Keratinocyte (primary cell): Measurements from ENCODE around the gene MFNG. TPM values are rescaled to one million over a fixed set of nuclear protein-coding genes. Genes with fewer than 3 reads are reported as not detected.

Experiments used
- DNase-seq: peaks from one replicate; pipeline ENCODE4 v3.0.0-alpha.2; 2011; ENCODE audit warnings: low read depth, missing footprints, low spot score
- FAIRE-seq: peaks from 2 replicates; lab custom pipeline; 2011; peaks lifted over from hg19 to GRCh38; lab: Jason Lieb, UNC
- H2AFZ ChIP-seq: 2 replicates; pipeline ENCODE4 v1.6.0; 2012; ENCODE audit warnings: low read length, control low read depth, inconsistent platforms; ENCODE audit not compliant: control insufficient read depth
- H3K27ac ChIP-seq: 2 replicates; pipeline ENCODE4 v1.5.1; 2011; ENCODE audit warnings: low read length; ENCODE audit not compliant: control insufficient read depth, insufficient read depth
- H3K27me3 ChIP-seq: 3 replicates; pipeline ENCODE4 v1.6.0; 2011; ENCODE audit warnings: low read length; ENCODE audit not compliant: control insufficient read depth, insufficient read depth; ENCODE audit errors: extremely low read depth
- H3K36me3 ChIP-seq, 2 experiments: 2 replicates in 1 of 2; 3 replicates in 1 of 2; pipeline ENCODE4 v1.5.1; 2011; ENCODE audit warnings: low read length in 2 of 2, mild to moderate bottlenecking in 1 of 2; ENCODE audit not compliant: control insufficient read depth in 2 of 2, insufficient read depth in 2 of 2; ENCODE audit errors: extremely low read depth in 1 of 2
- H3K4me1 ChIP-seq: 3 replicates; pipeline ENCODE4 v1.5.1; 2011; ENCODE audit warnings: low read length; ENCODE audit not compliant: control insufficient read depth, insufficient read depth; ENCODE audit errors: extremely low read depth
- H3K4me2 ChIP-seq: 3 replicates; pipeline ENCODE4 v1.6.0; 2011; ENCODE audit warnings: low read depth, low read length; ENCODE audit not compliant: control insufficient read depth, insufficient read depth; ENCODE audit errors: extremely low read depth
- H3K4me3 ChIP-seq, 3 experiments: fragments of 200-600 bp in 1 of 3; sonication (generic) in 1 of 3; 2 replicates in 2 of 3; 3 replicates in 1 of 3; pipeline ENCODE4 v1.5.1; 2011 to 2016; ENCODE audit warnings: low read length in 3 of 3, mild to moderate bottlenecking in 3 of 3, control low read depth in 2 of 3, inconsistent platforms in 1 of 3, low read depth in 1 of 3, mixed read lengths in 1 of 3, mixed run types in 1 of 3, moderate library complexity in 1 of 3; ENCODE audit not compliant: control insufficient read depth in 2 of 3, insufficient read depth in 2 of 3; ENCODE audit errors: extremely low read depth in 1 of 3
- H3K79me2 ChIP-seq: 2 replicates; pipeline ENCODE4 v1.6.0; 2012; ENCODE audit warnings: low read length; ENCODE audit not compliant: control insufficient read depth, insufficient read depth
- H3K9ac ChIP-seq: 3 replicates; pipeline ENCODE4 v1.6.0; 2011; ENCODE audit warnings: low read length; ENCODE audit not compliant: control insufficient read depth, insufficient read depth; ENCODE audit errors: extremely low read depth
- H3K9me1 ChIP-seq: 3 replicates; pipeline ENCODE4 v1.6.0; 2011; ENCODE audit warnings: low read length; ENCODE audit not compliant: control insufficient read depth, insufficient read depth; ENCODE audit errors: extremely low read depth
- H3K9me3 ChIP-seq: 2 replicates; pipeline ENCODE4 v1.5.1; 2012; ENCODE audit warnings: low read depth, low read length; ENCODE audit not compliant: control insufficient read depth
- H4K20me1 ChIP-seq: 3 replicates; pipeline ENCODE4 v1.6.0; 2011; ENCODE audit warnings: low read length; ENCODE audit not compliant: control insufficient read depth, insufficient read depth; ENCODE audit errors: extremely low read depth
- CTCF ChIP-seq, 3 experiments: IDR thresholded peaks in 1 of 3; conservative IDR thresholded peaks in 1 of 3; optimal IDR thresholded peaks in 1 of 3; 2 replicates in 2 of 3; 3 replicates in 1 of 3; pipeline versions ENCODE3 to v1.5.1; 2011; ENCODE audit warnings: low read length in 3 of 3, mild to moderate bottlenecking in 3 of 3, moderate library complexity in 2 of 3, control low read depth in 1 of 3, inconsistent platforms in 1 of 3; ENCODE audit not compliant: insufficient read depth in 2 of 3; ENCODE audit errors: extremely low read depth in 1 of 3
- EZH2 ChIP-seq: IDR thresholded peaks from one replicate; pipeline ENCODE4 v1.6.1; 2012; ENCODE audit warnings: inconsistent platforms, mild to moderate bottlenecking, low read length, moderate library complexity
- dilution Hi-C: fragments of 300-500 bp; cut with MboI; formaldehyde crosslinking; loops from one replicate; pipeline ENCODE4 v1.7.0; 2020; ENCODE audit warnings: low sequenced_read_pairs; ENCODE audit not compliant: extremely low pct_ligation_motif_present
- polyA plus RNA-seq, 5 experiments: library from polyadenylated mRNA; depleted of rRNA in 3 of 5; stranded (reverse) in 3 of 5; stranded (forward) in 1 of 5; unstranded in 1 of 5; fragments of >200 nt; gene quantifications; 1 replicate in 1 of 5; 2 replicates in 3 of 5; 3 replicates in 1 of 5; pipeline versions ENCODE4 v1.2.1 to v1.2.3, GENCODE V29; 2011 to 2012; ENCODE audit warnings: missing spikeins in 2 of 5, low read depth in 1 of 5, low replicate concordance in 1 of 5

The MFNG gene
- polyA plus RNA-seq, 1 donor (not counting 4 experiments of a cell fraction or from before 2014, with no cell fraction given), result 5.9 TPM

DNA sequence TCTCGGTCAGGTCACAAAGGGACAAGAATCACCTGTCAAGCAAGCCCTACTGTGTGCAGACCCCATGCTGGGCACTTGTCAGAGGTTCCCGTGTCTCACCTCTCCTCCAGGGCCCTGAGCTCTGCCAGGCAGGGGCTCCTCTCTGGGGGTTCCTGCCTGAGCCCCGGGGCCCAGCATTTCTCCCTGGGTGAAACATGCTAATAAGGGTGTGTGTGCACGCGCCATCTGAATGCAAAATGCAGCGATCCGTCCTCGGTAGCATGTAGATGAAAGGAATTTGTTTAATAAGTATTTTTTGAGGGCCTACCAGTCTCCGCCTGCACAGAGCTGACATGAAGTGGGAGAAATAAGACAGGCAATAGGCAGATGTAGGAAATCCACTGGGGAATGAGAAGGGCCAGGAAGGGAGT lies 64.7 kb downstream of the MFNG start:
- Histone ChIP-seq H3K36me3 (no peaks in the 10 kb centered on the region), H3K27ac (no peak overlapping the region), H3K4me1 (peaks cover 34% of the 10 kb centered on the region), H3K4me3 (no peak overlapping the region), H3K9ac (no peak overlapping the region), H3K27me3 (peaks cover 23% of the 10 kb centered on the region), H4K20me1 (no peaks in the 10 kb centered on the region), H2AFZ (no peak overlapping the region), H3K9me3 (no peaks in the 10 kb centered on the region), H3K79me2 (no peaks in the 10 kb centered on the region), H3K4me2 (no peak overlapping the region), H3K9me1 (no peaks in the 10 kb centered on the region)
- dilution Hi-C loops, result no loop called here
- FAIRE-seq (no peak), DNase-seq (no peak)
- TF ChIP-seq EZH2 (no peak), CTCF (optimal IDR thresholded peaks at IDR 0.05 in 1 of 3, IDR thresholded peaks at IDR 0.05 in 1 of 3, conservative IDR thresholded peaks at IDR 0.05 in 1 of 3; ENCODE audit: extremely low read depth in 1 of 3, insufficient read depth in 2 of 3, low read length in 3 of 3) (no peak)

GRCh38 chr22:37420686-37421467 lies 65.3 kb downstream of the MFNG start:
- no peak for TF ChIP-seq EZH2
- no peak for TF ChIP-seq CTCF (optimal IDR thresholded peaks at IDR 0.05 in 1 of 3, IDR thresholded peaks at IDR 0.05 in 1 of 3, conservative IDR thresholded peaks at IDR 0.05 in 1 of 3; ENCODE audit: extremely low read depth in 1 of 3, insufficient read depth in 2 of 3, low read length in 3 of 3)
- H3K79me2 ChIP-seq, result no peaks in the 10 kb centered on the region
- peaks cover 28% of the 10 kb centered on the region for H3K4me1 ChIP-seq
- dilution Hi-C loops, result no loop called here
- H4K20me1 ChIP-seq, result no peaks in the 10 kb centered on the region
- H3K27me3 ChIP-seq, result peaks cover 17% of the 10 kb centered on the region
- DNase-seq, result no peak
- H3K27ac ChIP-seq, result no peak overlapping the region
- peak overlapping the region; percentile 36 for H3K9ac ChIP-seq
- peak overlapping the region in 2 of 3 experiments; percentile 53 to 54 for H3K4me3 ChIP-seq
- H2AFZ ChIP-seq, result peak overlapping the region; percentile 77
- no peaks in the 10 kb centered on the region for H3K36me3 ChIP-seq
- H3K9me1 ChIP-seq, result no peaks in the 10 kb centered on the region
- no peaks in the 10 kb centered on the region for H3K9me3 ChIP-seq
- FAIRE-seq, result peak; percentile 76
- H3K4me2 ChIP-seq, result peak overlapping the region; percentile 75
